Stimulated activated CD4-positive, alpha-beta T cell treated with anti-CD3 and anti-CD28 coated beads, Interleukin-1b, Interleukin-23, amount 100 ng/mL, for 4 hours (primary cell): ENCODE results near the gene CLCN6.
A peak's percentile ranks its signal among the peaks of the same experiment; 100 is the strongest.

ENCODE experiments used
- DNase-seq, 2 donors: peaks; one replicate each; pipeline ENCODE4 v3.0.0-alpha.2; 2020; ENCODE audit warnings: low read depth in 2 of 2

CLCN6 gene

DNA sequence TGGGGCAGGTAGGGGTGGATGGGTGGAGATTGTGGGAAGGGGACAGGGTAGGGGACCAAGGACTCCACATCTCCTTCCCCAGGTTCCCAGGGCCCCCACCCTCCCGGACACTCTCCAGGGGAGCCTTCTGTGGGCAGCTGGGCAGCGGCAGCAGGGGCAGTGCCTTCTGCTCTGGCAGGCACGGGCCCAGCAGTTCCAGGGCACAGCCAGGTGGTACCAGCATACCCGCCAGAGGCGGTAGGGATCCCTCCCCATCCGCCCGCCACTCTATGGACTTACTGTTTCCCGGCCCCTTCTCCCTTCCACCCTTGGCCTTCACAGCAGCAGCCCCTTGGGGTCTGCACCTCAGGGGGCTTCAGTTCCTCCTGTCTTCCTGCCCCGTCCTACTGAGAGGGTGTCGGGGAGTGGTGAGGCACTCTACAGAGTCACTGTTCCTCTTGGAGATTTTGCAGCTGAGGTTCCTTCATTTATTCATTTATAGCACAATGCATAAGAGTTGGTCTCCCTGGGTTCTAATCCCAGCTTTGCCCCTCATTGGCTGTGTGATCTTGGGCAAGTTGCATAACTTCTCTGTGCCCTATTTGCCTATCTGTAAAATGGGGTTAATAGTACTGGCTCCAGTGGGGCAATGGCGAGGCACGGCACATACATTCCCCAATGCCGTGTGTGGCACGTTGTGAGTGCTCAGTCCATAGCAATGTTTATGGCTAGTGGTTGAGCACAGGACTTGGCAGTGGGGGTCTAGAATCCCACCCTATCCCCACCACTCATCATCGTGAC, 27.0 kb upstream of the CLCN6 start:
- DNase-seq, result no peak

- no peak for DNase-seq
These were observed 26.1 kb upstream of the CLCN6 start for GRCh38 chr1:11779715-11780379.

GRCh38 chr1:11780380-11781147, 25.4 kb upstream of the CLCN6 start:
- DNase-seq, result no peak

DNA sequence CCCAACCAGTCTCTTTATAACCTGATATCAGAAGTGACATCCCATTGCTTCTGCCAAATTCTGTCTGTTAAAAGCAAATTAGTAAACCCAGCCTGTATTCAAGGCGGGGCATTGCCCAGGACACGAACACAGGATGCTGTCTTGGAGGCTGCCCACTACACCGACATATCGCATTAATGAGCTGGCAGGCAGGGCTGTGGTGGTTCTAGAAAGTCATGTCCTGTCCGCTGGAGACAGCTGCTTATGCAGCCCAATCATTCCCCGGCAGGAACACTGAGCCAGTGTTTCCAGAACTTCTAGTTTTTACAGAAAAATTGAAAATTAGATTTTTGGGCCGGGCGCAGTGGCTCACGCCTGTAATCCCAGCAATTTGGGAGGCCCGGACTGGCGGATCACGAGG, 24.7 kb upstream of the CLCN6 start:
- DNase-seq, result no peak

DNA sequence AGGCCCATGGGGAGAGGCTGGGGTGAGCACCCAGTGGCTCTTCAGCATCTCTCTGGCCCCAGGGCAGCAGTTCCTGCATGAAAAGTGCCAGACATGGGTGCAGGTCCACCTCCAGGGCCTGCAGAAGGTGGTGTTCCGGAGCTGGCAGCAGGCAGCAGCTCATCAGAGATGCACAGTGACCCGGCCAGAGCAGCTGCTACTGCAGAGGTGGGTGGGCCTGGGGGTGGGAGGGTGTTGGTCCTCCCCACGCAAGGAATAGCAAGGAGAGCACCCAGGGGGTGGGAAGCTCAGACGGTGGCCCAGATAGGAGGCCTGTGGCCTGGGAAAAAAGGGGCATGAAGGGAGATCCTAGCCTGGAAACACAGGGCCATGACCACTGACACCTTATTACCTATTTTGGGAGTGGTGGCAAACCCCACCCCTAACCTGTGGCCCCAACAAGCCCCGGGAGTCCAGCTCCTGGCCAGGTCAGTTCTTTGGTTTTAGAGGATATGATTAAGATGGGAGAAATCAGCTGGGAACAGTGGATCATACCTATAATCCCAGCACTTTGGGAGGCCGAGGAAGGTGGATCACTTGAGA, 23.8 kb upstream of the CLCN6 start:
- DNase-seq, result no peak

DNA sequence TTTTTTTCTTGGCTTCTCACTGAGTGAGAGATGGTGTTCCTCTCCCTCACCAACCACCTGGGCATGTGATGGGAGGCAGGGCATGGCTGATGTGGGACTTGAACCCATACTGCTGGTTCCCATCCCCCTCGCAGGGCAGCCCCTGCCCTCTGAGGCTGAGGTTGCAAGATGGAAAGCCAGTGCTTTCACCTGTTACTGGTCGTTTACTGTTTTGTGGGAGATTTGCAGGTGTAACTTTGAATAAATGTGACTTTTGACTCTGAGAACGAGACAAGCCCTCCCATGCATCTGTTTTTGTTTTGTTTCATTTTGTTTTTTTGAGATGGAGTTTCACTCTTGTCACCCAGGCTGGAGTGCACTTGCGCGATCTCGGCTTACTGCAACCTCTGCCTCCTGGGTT, 22.4 kb upstream of the CLCN6 start:
- DNase-seq, result no peak

- no peak for DNase-seq
These were observed 21.6 kb upstream of the CLCN6 start for GRCh38 chr1:11784256-11784992.

GRCh38 chr1:11784993-11785769, 20.8 kb upstream of the CLCN6 start:
- peak in 1 of 2 donors; percentile 34 for DNase-seq

DNA sequence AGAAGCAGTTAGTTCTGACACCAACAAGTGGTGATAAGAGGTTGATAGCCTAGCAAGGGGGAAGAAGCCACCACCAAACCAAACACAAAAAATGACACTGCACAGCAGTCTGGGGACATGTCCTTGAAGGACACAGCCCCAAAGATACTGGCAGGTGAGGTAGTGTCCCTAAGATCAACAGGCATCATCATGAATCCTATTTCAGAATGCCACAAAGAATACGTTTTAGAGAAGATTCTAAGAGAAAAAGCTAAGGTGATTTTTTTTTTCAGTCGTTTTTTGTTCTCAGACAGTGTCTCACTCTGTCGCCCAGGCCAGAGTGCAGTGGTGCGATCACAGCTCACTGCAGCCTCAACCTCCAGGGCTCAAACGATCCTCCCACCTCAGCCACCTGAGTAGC, 19.8 kb upstream of the CLCN6 start:
- DNase-seq, result no peak

GRCh38 chr1:11787251-11787803, 18.7 kb upstream of the CLCN6 start:
- no peak for DNase-seq

- DNase-seq, result no peak
These were observed 18.1 kb upstream of the CLCN6 start for GRCh38 chr1:11787804-11788436.

- no peak for DNase-seq
These were observed 17.4 kb upstream of the CLCN6 start for GRCh38 chr1:11788549-11789053.

- DNase-seq, result no peak
These were observed 16.6 kb upstream of the CLCN6 start for GRCh38 chr1:11789126-11790067.

DNA sequence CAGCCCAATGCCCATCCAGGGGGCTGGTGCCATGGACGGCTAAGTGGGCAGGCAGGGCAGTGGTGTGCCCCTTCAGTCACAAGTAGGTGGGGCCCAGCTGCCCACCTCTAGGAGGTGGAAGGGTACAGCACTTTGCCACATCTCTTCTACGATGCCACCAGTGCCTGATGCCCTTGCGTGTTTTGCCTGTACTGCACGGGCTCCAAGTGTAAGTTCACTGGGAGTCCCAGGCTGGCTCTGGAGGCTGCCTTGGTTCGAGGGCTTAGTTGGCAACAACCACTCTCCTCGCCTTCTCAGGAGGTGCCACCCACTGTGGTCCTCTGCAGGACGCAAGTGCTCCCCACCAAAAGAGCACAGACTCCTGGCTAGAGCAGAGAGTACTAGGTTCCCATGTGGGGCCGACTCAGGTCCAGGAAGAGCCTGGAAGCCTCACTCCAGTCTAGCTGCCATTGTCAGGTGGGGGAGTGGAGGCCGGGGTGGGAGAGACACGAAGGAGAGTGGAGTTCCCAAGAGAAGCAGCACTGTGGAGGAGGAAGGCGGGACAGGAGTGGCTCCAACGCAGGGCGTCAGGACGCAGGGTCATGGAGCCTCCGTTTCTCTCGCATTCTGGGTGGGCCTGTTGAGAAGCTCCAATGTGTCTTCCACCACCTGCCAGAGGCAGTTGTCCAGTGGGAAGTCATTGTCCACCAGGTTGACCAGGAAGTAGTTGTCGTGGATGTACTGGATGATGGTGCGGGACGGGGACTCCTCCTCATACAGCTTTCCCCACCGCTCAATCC, 15.7 kb upstream of the CLCN6 start:
- no peak for DNase-seq

- no peak for DNase-seq
These were observed 14.9 kb upstream of the CLCN6 start for GRCh38 chr1:11790880-11791715.

DNA sequence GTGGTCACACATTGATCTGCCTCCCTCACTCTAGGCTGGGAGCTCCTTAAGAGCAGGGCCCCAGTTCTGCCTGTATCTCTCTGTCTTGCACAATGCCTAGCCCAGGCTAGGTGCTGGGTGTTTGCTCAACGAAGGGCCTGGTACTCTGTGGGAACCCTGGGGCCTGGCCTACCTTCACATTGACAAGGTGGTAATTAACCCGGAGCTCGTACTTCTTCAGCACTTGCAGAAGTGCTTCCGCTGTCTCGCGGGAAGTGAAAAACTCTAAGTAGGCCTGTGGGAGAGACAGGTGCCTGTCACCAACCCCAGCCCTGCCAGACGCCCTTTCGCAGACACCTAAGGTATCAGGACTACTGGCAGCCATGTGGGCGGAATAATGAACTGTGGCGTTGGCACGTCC, 13.9 kb upstream of the CLCN6 start:
- DNase-seq, result no peak

GRCh38 chr1:11793819-11794218, 12.2 kb upstream of the CLCN6 start:
- DNase-seq, result no peak
